Activated CD4-positive, CD25-positive, alpha-beta regulatory T cell treated with anti-CD3 and anti-CD28 coated beads, Interleukin-2, amount 50 U/mL, for 16 hours (primary cell): ENCODE results near the gene ELMO1.

Experiments used
- DNase-seq: peaks from one replicate; pipeline ENCODE4 v3.0.0-alpha.2; 2020; ENCODE audit warnings: low read depth, low spot score

The ELMO1 gene

DNA sequence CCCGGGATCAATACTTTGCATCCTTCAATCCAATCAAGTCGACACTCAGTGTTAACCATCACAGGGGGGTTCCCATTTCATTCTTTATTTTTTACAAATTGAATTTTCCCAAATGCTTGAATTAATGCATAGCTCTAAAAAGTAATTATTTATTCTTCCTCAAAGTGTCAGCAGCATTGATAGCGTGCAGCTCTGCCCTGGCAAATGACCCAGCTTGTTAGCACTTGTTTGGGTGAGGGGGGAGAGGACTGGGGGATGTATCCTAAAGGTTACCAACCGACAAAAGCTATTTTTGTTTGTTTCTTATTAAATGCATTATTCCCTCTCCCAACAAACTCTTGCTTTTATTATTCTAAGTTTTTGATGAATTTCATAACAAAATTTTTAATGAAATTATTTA lies 27.0 kb upstream of the ELMO1 start:
- no peak for DNase-seq

DNA sequence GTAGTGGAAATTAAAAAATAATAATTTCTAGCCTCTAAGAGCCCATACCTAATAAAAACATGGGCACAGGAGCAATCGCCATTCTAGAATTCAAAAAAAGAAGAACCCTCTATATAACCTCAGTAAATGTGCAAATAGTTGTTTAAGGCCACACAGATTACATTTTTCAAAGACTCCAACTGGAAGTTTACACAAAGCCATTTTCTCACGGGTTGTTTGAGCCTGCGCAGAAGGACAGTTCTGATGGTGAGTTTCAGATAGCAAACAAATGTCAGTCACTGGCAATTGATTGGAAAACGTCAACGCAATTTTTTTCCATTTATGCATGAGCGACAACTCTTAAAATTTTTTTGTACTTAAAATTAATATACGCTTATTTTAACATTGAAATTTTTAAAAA lies 23.0 kb upstream of the ELMO1 start:
- no peak for DNase-seq

DNA sequence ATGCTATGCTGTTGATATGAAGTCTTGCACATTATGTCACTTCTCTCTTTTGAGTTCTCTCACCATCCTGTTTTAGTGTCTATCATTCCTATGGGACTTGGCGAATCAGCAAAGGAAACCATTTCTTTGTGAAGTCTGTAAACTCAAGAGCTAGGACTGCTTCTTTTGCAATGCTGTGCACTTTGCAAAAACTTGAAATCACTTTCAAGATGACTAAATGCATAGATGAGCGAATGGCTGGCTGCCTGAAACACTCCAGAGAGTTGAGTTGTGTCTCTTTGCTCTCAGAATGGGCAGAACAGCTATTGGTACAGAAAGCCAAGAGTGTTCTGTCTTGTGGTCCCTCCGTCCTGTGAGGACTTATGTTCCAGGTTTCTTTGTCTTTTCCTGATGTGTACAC lies 18.3 kb upstream of the ELMO1 start:
- DNase-seq, result no peak

DNA sequence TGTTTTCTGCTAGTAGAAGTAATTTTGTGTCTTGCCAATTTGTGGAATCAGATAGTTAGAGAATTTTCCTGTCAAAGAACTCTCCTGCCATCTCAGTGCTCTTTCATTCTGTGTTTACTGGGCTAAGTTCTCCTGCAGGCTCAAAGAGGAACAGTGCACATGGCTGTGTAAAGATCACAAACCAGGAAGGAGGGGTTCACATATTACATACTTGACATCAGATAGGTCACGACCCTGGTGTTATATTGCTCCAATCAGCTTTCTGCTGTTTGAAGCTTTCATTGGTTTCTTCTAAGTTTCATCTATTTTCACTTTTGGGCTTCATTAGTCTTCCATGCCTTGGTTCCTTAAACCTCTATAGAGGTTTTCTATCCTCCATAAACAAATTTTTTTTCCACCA lies 13.5 kb upstream of the ELMO1 start:
- DNase-seq, result no peak

DNA sequence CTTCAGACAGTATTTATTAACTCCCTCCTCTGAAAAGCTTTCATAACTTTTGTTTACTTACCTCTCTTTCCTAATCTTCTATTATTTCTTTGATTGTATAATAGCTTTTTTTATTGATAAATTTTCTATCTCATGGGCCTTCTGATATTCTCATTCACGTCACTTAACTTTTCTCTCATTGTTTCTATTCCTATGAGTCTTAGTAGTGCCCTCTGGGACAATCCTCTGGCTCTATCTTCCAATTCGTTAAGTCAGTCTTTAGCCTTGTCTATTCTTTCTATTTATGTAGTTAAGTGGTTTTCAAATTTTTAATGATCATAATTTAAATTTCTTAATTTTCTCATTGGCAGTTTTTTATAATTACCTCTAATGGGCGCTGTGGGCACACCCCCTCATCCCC lies 6.4 kb upstream of the ELMO1 start:
- no peak for DNase-seq

DNA sequence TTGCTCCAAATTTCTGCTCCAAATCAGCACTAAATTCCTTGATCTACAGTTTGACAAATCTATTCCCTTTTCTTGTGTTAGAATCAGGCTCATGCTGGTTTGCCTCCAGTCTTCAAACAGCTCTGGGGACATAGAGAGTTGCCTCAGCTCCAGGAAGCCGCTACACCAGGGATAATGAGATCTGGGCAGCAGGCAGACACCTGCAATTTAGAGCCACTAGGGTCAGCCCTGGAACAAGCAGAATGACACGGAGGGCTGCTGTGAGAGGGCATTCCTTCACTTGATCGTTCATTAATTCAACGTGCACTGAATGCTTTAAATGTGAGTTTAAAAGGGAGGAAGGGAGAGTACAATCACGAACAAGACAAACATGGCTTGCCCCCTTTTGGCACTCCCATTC lies 3.7 kb upstream of the ELMO1 start:
- no peak for DNase-seq

DNA sequence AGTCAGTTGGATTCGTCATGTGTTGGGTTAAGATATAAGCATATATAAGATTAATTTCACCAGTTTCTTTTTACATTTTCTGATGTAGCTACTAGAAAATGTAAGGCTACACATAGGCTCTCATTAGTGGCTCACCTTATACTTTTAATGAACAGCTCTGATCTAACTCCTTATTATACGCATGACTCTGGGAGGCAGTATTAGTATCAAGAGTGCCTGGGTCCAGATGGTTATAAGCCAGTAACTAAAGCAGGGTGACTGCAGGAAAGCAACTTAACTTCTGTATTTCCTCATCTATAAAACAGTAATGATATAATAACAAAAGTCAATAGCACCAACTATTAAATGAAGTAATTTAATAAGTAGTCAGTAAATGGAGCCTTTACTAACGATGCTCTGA lies 1.4 kb upstream of the ELMO1 start:
- no peak for DNase-seq

DNA sequence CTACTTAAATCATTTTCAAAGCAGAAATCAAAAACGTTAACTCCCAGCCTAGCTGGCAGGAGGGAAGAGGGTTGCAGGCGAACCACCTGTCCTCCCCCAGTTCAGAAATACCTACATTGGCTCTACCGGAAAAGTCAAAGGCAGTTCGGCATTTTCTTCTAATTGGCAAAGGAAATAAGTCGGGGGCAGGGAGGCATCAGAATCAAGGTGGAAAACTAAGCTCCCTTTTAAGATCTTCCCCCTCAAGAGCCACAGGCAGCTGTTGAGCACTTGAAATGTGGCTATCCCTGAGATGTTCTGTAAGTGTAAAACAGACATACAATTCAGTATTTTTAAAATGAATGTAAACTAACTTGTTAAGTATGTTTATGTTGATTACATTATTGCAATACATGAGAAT lies 957 bp upstream of the ELMO1 start:
- no peak for DNase-seq

DNA sequence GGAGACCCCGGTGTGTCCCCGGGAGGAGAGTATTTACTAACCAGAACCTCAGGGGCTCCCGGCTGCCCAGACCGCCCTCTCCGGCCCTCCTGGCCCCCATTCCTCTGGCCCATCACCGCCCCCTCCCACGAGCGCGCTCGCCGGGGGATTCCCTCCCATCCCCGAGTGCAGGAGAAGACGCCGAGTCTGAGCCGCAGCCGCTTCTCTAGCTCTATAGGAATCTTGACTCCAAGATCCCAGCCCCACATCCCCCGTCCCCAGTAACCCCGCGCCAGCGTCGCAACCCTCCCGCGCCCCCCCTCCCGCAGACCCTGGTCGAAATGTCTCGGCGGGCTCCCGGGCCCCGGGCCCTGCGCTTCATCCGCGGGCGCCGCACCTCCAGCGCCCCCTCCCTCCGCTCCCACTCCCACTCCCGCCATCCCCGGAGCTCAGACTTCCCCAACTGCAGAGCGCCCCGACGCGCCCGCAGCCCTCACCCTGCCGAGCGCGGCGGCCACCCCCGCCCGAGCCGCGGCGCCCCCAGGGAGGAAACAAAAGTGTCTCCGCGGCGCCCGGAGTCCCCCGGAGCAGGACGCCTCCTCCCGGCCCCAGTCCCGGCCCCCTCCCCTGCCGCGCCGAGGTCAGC lies 541 bp downstream of the ELMO1 start:
- no peak for DNase-seq

DNA sequence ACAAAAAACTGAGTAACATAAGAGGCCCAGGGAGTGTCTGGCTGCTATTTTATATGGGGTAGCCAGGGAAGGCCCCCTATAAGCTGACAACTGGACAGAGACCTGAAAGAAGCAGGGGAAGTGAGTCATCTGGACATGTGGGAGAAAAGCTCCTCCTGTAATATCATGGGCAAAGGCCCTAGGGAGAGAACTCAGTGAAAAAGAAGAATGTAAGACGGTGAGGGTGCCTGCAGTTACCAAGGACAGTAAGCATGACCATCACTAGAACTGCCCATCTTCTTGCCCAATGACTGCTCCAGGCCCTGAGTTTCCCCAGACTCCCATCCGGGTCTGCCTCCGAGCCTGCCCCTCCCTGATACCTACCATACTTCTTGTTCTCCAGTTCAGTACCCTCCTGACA lies 2.3 kb downstream of the ELMO1 start:
- DNase-seq, result no peak

DNA sequence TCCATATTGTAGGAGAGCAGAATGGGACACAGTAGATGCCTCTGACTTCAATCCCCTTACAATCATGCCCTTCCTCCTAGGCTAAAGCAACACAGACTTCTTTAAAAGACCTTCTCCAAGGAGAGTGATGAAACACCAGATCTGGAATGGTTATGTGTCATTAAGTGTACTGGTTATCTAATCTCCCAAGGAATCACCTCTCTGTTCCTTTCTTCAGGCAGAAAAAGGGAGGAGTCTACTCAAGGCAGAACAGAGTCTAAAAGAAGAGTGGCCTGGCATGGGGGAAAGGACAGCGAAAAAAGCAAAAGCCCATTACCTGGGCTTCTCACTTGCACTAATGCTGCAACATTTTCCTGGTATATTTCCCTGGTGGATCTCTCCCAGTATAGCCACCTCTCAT lies 2.9 kb downstream of the ELMO1 start:
- DNase-seq, result no peak

DNA sequence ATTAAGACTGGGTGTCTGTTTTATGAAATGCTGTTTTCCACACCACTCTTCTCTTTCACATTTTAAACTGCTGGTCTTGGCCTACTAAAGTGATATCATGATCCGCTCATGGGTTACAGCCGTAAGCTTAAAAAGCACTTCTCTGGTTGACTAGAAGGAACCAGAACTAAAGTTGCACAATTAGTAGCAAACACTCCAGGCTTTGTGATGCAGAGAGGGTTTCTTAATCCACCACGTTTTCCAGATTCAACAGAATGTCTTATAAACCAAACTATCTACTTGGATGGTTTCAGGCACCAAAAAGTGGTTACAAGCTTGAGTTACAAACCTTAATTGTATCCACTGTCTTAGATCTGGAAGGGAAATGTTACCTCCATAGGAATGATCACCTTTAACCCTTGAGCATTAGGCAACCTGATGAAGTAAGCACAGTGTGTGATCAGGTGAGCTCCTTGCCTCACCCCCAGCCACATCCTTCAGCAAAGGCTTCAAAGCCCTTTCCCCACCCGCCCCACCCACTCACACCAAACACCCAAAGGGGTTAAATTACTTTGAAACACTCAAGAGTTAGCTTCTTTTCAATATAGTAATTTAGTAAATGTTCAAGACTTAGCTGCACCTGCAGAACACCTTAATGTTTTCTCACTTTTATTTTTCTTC lies 3.5 kb downstream of the ELMO1 start:
- DNase-seq, result no peak

DNA sequence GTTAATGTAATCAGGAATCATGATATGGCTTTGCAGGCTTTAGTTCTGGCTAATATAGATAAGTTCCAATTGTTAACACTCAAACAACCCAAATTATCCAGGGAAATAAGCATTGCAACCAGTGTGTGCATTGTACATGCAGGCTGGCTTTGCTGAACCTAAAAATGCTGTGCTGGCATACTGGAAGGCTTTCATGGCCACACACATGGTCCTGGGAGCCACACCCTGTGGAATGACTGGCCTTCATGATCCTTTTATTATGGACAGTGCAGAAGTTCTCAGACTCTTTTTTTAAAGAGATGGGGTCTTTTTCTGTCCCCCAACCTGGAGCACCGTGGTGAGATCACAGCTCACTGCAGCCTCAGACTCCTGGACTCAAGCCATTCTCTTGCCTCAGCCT lies 5.0 kb downstream of the ELMO1 start:
- DNase-seq, result no peak

DNA sequence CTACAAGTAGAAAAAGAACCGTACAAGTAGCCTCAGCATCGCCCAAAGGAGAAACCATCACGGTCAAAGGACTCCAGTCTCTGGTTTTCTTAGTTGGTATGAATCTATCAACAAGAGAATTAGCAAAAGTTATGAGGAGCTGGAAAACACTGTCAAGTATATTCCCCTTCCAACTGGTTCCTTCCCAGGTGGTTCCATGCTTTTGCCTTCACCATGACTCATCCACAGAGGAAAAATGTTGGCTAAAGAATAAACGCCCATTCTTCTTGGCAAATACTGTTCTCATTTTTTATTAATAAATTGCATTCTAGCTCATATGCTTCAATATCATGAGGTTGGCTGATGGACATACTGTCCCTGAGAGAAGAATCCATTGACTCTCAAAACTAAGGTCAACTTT lies 6.4 kb downstream of the ELMO1 start:
- DNase-seq, result no peak

DNA sequence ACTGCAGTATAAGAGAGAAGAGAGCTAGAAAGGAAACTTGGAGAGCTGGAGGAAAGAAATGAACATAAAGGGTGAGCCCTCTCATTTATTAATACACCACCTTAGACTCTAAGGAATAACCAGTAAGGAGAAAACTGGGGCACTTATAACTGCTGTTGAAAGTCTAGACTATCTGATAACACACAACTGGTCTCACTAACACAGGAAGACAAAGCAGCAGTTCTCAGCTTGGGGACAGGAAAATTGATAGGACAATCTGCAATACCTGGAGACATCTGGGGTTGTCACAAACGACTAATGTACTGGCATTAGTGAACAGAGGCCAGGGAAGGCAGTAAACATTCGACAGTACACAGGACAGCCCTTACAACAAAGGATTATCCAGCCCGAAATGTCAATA lies 6.8 kb downstream of the ELMO1 start:
- no peak for DNase-seq

DNA sequence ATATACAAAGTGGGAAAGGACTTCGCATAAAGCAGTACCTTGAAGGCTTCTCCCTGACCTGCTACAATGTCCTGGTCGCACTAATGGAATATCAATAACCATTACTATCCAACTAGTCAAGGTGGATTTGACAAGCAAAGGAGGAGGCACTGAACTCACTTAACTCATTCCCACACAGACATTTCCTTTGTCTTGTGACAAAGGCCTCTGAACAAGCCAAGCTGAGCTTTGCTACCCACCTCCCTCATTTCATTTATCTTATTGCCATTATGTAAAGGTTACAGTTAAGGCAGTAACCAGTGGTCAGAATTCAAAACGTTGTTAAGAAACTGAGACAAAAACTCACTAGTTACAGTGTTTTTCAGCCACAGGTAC lies 7.3 kb downstream of the ELMO1 start:
- no peak for DNase-seq

DNA sequence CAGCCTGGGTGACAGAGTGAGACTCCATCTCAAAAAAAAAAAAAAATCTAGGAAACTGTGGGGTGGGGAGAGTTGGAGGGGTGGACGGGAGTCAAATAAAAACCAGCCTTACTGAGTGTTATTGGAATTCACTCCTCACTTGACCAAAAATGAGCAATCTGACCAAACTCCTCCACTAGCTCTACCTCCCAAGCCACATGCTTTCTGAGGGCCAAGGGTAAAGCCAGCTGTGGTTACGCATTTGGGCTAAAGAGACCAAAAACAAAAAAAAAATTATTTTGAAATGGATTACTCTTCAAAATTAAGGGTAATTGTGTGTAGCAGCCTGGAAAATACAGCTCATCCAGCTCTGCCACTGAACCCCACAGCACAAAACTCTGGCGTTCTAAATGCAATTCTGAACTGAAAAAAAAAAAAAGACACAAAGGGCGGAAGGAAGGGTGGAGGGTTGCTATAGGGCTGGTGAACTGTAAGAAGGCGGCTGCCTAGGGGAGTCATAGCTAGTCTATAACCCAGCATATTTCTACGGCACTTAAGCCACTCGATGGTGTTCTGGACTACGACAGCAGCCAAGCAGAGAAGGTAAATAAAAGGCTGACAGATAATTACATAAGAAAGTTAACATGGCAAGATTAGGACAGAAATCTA lies 7.8 kb downstream of the ELMO1 start:
- no peak for DNase-seq

DNA sequence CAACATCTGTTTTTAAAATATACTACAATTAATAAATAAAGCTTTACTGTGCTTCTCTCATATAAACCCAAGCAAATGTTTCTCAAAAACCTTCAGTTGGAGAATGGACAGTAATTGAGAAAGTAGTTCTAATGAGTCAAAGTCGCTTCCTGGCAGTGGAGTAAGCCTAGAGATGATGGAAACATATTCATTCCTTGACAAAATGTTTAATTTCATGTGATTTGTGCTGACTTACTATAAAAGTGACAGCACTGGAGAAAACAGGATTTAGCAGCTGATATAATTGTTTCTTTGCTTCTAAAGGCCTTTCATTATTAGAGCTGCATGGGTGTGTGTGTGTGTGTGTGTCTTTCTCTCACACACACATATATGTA lies 9.0 kb downstream of the ELMO1 start:
- DNase-seq, result no peak

DNA sequence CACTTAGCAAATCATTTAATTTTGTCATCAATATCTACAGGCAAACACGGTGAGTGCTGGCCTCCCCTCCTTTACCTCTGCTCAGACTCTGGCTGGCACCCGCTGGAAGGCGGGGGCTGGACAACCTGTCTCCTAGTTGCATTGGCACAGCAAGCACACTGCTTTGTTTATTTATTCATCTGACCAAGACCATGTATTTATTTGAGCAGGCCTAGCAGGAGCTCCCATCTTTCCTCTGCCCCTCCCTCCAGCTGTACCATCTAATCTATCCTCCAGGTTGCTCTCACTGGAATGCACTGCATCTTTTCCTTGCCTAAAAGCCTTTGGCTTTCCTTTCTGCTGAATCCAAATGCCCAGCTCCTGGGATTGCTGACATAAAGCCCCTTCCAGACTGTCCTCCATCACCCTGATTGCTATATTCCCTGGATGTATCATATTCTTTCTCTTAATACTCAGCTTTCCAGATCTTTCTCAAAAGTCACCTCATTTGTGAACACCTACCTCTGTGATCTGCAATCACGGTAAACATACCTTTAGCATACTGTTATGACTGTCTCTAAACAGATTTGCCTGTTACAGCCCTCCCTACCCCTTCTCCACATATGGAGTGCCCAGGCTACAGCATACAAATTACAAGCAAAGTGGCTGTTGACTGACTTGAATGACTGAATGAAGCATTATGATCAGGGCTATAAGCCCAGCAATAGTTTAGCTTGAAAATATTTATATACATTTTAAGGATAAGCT lies 9.6 kb downstream of the ELMO1 start:
- DNase-seq, result no peak

DNA sequence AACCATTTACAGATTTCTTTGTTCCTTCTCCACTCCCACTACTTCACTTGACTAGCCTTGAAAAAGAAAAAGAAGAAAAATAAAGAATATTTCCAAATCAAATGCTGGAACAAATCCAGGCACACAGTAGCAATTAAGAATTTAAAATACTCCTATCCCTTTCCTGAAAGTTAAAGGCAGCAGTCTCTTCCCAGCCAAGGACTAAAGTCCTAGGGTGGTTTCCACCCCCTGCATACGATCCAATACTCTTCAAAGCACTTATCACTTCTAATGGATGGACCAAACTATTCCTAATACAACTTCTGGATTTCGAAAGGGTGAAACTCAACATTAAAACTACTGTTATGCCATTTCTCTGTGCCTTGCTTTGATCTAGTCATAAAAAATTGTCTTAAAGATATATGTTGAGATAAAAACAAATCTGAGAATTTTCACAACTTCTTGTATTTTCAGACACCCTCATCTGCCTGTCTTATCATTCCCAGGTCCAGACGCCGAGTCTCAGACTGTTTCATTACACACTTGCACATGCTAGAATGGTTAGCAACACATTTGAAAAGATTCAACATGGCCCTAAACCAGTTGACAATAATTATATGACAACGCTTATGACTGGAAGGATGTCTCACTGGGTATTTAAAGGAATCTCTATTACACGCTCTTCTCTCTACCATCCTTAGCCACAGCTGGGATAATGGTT lies 13.4 kb downstream of the ELMO1 start:
- DNase-seq, result no peak

DNA sequence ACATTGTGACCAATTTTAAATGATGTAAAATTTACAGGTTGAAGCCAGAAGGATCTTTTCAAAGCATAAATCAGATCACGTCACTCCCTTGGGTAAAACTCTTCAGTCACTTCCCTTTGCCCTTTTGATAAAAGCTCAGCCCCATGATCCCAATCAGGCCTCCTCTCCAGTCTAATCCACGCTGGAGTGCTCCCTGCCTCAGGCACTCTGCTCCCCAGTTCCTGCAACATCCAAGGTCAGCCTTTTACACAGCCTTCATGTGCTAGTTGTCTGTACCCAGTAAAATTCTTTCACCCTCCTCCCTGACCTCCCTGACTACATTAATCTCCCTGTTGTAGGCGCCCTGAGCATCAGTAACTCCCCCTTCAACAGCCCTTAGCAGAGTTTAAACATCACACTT lies 14.1 kb downstream of the ELMO1 start:
- DNase-seq, result no peak

DNA sequence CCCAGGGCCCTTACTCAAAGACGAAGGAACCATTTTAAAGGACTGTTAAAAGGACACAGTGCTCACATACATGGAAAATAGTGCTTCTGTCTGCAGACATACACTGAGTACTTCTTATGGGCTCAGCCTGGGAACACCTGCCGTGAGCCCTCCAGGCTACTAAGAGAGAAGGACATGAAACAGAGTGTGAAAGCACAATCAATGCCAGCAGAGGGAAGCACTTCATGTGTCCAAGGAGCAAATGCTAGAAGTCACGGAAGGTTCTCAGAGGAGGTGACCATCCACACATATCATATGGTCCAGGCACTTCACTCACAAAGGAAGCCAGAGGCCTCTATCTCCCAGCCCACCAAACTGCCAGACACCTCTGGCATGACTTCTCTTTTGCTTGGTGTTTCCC lies 15.5 kb downstream of the ELMO1 start:
- DNase-seq, result no peak
